ENCODE data around the gene APOA4.
"Not testable (repeated sequence)": the region's sequence is repeated elsewhere in the genome, so short reads cannot be mapped to it uniquely, and the experiment has no call there.

APOA4 gene

GRCh38 chr11:116829525-116830183 lies 6.5 kb upstream of the APOA4 start, which contains the start of gene APOC3:
TSS of gene APOC3 (plus strand) at chr11:116829907. CDS start at chr11:116830583, 676 bp downstream.
- peak; percentile 17 for DNase-seq

GRCh38 chr11:116828632-116829524 lies 5.8 kb upstream of the APOA4 start:
- no peak for DNase-seq

GRCh38 chr11:116827461-116827860 lies 4.4 kb upstream of the APOA4 start:
- DNase-seq, result no peak

GRCh38 chr11:116826751-116827431 lies 3.8 kb upstream of the APOA4 start:
- DNase-seq, result no peak

GRCh38 chr11:116825854-116826750 lies 3.0 kb upstream of the APOA4 start:
- no peak for DNase-seq

GRCh38 chr11:116825434-116825833 lies 2.3 kb upstream of the APOA4 start:
- no peak for DNase-seq

- no peak for DNase-seq
Observed at GRCh38 chr11:116822575-116822974, 529 bp downstream of the APOA4 start.

GRCh38 chr11:116821050-116821918 lies 1.8 kb downstream of the APOA4 start:
- DNase-seq, result no peak

- no peak for DNase-seq
Observed at GRCh38 chr11:116819049-116819448, 4.1 kb downstream of the APOA4 start.

GRCh38 chr11:116814502-116814901 lies 8.6 kb downstream of the APOA4 start:
- no peak for DNase-seq

GRCh38 chr11:116813781-116814471 lies 9.2 kb downstream of the APOA4 start:
- no peak for DNase-seq

- DNase-seq, result no peak
Observed at GRCh38 chr11:116813170-116813569, 9.9 kb downstream of the APOA4 start.

- DNase-seq, result no peak
Observed at GRCh38 chr11:116812109-116812508, 11.0 kb downstream of the APOA4 start.

- no peak for DNase-seq
Observed at GRCh38 chr11:116811194-116811593, 11.9 kb downstream of the APOA4 start.

GRCh38 chr11:116808262-116809175 lies 14.6 kb downstream of the APOA4 start:
- DNase-seq, result peak; percentile 28

- no peak for DNase-seq
Observed at GRCh38 chr11:116807601-116808261, 15.4 kb downstream of the APOA4 start.

GRCh38 chr11:116804001-116804400 lies 19.1 kb downstream of the APOA4 start:
- DNase-seq, result no peak

GRCh38 chr11:116801662-116802061 lies 21.4 kb downstream of the APOA4 start:
- DNase-seq, result not testable (repeated sequence)

GRCh38 chr11:116800610-116801009 lies 22.5 kb downstream of the APOA4 start:
- no peak for DNase-seq

Data from NCI-H146 (cell line).